GM18909 (cell line): ENCODE measurements around the gene KRT74.
"Not testable (repeated sequence)": the region's sequence is repeated elsewhere in the genome, so short reads cannot be mapped to it uniquely, and the experiment has no call there.

Experiments
- ATAC-seq: cut with Tn5 transposase; IDR thresholded peaks from one replicate; pipeline ENCODE4 v1.9.1; 2021; ENCODE audit warnings: mild to moderate bottlenecking; ENCODE audit not compliant: unreplicated experiment, poor library complexity

Gene KRT74

DNA sequence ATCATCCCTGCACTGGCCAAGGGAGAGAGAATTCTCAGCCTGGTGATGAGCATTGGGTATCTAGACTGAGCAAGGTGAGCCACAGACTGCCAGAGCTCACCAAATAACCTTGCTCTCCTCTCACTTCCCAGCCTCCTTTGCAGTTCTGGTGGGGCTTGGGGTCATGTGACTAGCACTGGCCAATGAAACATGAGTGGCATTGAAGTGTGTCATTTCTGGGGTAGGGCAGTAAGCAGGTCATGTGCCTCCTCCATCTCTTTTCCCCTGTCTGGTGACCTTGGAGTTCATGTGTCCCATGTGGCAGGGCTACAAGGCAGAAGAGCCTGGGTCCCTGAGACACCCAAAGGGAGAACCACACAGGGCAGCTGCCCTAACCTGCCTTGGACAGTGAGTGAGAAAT, 31.2 kb upstream of the KRT74 start:
- no peak for ATAC-seq

- no peak for ATAC-seq
Measured at GRCh38 chr12:52603314-52603713, 29.7 kb upstream of the KRT74 start.

DNA sequence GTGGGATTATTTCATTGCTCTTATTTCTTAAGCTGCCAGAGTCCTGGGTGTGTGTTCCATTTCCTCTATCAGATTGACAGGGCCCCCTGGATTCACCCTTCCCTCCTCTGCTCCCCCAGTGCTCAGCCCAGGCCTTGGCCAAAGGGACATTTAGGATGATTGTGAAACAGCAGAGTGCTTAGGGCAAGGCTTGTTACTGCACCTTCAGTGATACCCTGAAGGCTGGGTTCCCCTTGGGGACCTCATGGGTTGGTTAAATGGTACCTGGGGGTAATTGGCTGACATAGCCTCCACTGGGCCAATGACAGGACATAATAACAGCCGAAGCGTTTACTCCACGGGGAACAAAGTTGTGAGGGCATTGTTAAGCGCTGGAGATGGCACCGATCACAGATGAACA, 28.9 kb upstream of the KRT74 start:
- ATAC-seq, result no peak

DNA sequence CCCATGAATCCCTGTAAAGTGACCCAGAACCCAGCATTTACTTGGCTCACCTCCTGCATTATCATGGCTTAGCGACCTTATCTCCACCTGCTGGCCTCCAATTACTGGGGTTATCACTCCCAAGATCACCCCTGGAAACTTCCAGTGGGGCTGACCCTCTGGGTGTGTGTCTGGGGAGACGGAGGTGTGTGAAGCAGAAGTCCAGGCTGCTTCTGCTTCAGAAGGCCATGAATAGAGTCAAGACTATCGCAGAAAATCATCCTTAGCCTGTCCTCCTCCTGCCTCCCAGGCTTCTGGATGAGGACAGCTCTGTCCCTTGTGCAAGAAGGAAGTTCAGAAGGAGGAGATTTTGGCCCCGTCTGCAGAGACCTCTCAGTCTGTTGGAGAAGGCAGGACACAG, 28.0 kb upstream of the KRT74 start:
- ATAC-seq, result no peak

- ATAC-seq, result no peak
Measured at GRCh38 chr12:52600941-52601481, 27.4 kb upstream of the KRT74 start, which contains the start of gene KRT72. Gene KRT72 (minus strand): TSS chr12:52601463. CDS start chr12:52601452, 11 bp downstream.

DNA sequence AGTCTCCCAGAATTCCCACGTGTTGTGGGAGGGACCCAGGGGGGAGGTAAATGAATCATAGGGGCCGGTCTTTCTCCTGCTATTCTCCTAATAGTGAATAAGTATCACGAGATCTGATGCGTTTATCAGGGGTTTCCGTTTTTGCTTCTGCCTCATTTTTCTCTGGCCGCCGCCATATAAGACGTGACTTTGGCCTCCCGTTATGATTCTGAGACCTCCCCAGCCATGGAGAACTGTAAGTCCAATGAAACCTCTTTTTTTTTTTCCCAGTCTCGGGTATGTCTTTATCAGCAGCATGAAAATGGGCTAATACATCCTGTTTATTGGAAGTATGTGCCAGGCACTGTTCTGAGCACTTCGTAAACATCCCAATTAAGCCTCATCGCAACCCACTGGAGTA, 26.8 kb upstream of the KRT74 start:
- no peak for ATAC-seq

DNA sequence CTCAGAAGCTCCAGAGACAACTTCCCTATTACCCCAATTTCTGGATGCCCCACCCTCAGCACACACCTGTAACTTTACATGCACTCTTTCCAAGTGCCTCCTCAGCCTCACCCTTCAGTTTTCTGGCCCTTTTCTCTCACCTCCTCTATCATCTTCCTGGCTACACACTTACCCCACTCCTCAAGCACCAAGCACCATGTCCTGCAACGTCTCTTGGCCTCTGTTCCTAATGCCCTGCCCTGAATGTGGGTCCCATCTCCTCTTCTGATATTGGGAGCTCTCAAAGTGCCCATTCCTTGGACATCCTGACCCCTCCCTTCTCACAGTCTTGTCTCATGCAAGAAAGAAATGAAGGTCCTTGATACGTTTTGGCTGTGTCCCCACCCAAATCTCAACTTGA, 26.4 kb upstream of the KRT74 start:
- ATAC-seq, result no peak

DNA sequence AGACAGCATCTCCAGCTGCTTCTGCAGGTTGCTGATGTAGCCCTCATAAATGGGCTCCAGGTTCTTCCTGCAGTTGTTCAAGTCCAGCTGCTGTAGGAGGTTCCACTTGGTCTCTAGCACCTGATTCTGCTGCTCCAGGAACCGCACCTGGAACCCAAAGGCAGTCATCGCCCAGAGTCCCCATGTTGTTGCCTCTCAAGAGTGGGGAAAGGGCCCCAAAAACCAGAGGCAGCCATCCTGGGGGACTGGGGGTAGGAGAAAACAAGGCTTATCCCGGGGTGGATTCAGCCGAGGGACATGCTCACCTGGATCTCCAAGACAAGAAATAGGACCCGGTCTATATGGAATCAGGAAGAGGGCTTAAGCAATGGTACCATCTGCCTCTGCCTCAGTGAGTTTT, 25.3 kb upstream of the KRT74 start:
- ATAC-seq, result no peak

DNA sequence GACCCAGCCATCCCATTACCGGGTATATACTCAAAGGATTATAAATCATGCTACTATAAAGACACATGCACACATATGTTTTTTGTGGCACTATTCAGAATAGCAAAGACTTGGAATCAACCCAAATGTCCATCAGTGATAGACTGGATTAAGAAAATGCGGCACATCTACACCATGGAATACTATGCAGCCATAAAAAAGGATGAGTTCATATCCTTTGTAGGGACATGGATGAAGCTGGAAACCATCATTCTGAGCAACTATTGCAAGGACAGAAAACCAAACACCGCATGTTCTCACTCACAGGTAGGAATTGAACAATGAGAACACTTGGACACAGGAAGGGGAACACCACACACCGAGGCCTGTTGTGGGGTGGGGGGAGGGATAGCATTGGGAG, 20.6 kb upstream of the KRT74 start:
- not testable (repeated sequence) for ATAC-seq

GRCh38 chr12:52591521-52591920, 17.9 kb upstream of the KRT74 start:
- ATAC-seq, result no peak

DNA sequence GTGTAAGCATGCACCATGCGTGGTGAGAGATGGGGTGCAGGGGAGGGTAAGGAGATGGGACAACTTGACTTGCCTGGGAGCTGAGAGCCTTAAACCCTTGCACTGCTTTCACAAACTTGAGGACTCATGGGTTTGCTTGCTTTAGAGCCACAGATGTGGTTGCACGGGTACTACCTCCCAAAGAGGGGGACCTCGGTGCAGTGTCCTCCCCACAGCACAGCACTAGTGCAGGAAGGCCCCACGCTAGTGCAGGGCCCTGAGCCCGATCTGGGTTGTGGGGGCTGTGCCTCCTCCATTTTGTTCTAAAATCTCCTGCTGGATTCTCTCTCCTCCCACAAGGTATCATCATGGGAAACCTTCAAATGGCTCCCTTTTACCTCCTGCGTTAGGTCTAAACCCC, 16.4 kb upstream of the KRT74 start:
- no peak for ATAC-seq

- ATAC-seq, result no peak
Measured at GRCh38 chr12:52587563-52587962, 13.9 kb upstream of the KRT74 start.

DNA sequence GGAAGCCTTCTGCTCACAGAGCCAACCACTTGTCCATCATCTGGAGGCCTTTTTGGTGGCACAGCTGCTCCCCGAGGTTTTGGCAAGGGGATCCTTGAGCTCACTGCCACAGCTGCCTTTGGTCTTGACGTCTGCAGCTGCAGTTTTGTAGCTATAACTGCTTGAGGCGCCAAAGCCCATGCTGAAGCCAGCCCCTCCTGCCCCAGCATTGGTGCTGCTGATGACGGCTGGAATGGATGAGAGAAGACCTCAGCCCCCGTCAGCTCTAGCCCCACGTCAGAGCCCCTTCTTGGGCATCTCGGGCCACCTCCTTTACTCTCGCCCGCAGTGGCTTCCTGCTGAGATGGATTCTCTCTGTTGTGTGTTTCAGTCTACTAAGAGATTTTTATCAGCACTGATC, 12.3 kb upstream of the KRT74 start:
- ATAC-seq, result no peak

DNA sequence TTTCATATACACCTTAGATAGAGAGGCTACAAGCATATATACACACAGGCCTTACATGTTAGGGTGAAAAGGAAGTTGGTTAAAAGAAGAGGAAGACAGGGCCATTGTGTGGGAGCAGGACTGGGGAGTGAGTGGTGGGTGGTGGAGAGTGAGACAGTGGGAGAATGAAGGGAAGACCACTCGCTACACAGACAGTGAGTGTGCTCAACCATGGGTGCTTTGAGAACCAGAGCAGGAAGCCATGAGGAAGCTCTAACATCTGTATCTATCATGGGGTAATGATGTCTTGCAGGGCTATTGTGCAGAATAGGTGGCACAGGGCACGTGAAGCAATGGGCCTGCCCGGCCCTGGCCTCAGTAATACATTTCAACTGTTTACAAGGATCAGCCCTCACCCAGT, 11.4 kb upstream of the KRT74 start:
- no peak for ATAC-seq

DNA sequence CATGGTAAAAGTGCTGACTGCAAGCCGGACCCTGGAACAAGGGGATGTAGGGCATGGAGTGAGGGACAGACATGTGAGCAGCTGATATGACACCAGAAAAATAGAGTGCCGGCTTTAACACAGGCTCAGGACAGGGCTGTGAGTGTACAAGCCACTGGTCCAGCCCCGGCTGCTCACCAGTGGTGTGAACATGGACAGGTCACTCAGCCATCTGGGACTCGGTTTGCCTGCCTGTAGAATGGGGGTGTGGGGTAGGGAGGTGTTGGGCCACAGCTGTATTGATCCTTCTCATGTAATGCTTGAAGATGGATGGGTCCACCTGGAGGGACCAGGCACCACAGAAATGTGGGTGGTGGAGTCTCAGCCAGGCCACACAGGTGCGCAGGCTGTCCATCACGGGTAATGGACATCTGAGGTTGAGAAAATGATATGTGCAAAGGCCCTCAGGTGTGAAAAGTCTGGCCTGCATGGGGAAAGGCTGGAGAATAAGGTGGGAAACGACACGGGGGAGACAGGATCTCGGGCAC, 10.6 kb upstream of the KRT74 start:
- no peak for ATAC-seq

DNA sequence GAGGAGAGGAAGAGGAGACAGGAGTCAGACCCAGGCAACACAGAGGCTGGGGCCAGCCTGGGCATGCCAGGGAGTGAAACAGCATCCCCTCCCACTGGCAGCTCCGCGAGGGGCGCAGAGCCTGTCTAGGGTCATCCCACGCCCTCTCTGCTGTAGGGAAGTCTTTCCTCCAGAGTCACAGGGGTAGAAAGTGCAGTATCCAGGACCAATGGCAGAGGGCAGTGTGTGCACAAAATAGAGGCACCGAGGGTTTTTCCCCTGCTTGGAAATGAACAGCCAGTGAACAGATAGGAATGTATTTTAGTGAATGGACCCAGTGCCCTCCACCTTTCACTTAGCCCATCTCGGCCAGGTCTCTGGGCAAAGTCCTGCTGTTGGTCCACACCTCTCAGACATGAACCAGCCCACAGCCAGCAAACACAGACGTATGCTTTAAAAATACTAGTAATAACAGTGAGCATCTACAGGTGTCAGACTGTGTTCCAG, 9.4 kb upstream of the KRT74 start:
- no peak for ATAC-seq

DNA sequence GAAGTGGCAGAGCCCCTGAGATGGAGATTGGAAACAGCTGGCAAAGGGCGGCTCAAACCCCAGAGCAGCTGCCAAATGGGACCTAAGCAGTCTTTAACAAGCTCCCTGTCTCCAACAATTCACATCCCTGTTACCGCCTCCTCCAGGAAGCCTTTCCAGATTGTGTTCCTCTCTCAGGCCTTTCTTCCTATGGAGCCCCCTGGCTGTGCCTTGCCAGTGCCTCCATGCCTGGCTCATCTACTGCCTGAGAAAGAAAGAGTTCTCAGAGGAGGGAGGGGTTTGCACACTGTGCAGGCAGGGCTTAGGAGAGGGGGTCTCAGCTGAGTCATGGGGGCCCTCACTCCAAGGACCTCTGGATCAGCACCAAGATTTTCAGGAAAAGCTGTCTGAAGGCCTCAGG, 8.8 kb upstream of the KRT74 start:
- ATAC-seq, result no peak

- ATAC-seq, result no peak
Measured at GRCh38 chr12:52581481-52581880, 7.8 kb upstream of the KRT74 start.

DNA sequence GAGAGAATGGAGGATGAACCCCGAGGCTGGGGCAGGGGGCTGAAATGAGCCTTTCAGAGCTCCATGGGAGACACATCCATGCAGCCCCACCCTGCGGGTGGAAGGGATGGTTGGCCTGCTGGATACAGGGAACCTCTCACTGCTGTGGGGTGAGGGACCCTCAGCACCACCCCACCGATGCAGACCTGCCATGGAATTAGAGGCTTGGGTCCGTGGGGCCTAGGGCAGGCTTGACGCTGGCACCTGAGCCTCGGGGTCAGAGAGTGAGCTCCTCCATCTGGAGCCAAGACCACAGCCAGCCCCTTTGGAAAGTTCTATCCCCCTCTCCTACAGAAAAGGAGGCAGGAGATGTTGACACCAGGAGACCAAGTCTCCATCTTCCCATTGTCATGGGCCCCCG, 7.4 kb upstream of the KRT74 start:
- no peak for ATAC-seq

DNA sequence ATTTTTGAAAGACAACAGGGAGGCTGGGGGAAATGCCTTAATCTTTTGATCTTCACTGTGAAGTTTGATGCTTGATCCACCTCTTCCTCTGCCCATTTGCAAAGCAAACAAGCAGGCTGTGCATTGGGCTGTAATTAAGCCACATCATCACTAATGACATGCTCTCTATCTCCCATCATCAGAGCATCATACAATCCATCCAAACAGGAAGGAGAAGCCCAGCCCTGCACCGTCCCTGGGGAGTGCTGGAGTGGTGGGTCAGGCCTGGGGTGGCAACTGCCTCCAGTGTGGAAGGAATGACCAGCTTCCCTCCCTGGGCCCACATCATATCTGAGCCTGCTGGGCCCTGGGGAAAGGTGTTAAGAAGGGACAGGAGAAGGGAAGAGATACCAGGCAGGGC, 6.9 kb upstream of the KRT74 start:
- ATAC-seq, result no peak

DNA sequence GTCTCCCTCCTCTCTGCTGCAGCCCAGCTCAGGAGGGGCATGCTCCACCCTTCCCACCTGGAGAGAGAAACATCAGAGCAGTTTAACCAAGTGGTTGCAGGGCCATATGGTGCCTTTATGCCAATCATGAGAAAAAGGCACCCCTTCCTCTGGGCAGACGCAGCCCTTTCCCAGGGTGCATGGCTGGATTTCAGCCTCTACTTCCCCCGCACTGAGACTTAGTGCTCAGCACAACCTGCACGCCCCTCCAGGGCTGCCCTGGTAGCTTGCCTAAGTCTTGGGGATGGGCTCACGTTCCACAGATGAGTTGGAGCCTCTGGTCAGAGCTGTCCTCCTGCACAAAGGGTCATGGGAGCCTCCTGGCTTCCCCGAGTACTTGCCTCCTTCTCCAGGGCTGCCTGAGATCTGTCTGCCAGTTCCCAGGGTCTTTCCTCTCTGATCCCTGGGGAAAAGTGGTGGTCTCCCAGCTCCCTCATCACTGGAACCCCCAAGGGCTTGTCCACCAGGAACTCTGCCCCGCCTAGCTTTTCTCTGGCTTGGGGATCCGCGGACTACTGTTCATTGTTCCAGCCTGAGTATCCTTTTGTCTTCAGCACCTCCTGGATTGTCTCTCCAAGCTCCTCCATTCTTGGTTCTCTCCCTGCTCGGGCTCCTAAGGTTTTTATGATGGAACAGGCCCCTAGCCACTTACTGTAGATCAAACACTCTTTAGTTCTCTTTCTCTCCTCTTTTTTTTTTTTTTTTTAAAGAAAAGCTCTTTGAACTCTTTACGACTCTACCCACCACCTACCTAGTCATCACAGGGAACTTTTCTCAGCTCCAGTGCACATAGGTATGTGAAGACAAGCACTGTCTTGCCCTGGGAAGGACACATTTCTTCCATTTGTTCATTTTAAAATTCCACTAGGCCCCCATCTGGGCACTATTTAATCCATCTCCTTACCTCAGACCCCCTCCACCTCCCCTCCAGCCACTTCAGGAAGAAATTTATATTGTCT, 6.1 kb upstream of the KRT74 start:
- no peak for ATAC-seq
